Mesangial cell (primary cell): ENCODE results near the gene TMEM19. TPM values are rescaled to one million over a fixed set of nuclear protein-coding genes. Genes with fewer than 3 reads are reported as not detected.

ENCODE experiments used
- total RNA-seq: library from RNA; depleted of rRNA; stranded (reverse); fragments of >200 nt; gene quantifications from 2 replicates; pipeline ENCODE4 v1.2.3, GENCODE V29; 2015

The TMEM19 gene
- total RNA-seq, result 11.5 and 20.5 TPM in 2 replicates

DNA sequence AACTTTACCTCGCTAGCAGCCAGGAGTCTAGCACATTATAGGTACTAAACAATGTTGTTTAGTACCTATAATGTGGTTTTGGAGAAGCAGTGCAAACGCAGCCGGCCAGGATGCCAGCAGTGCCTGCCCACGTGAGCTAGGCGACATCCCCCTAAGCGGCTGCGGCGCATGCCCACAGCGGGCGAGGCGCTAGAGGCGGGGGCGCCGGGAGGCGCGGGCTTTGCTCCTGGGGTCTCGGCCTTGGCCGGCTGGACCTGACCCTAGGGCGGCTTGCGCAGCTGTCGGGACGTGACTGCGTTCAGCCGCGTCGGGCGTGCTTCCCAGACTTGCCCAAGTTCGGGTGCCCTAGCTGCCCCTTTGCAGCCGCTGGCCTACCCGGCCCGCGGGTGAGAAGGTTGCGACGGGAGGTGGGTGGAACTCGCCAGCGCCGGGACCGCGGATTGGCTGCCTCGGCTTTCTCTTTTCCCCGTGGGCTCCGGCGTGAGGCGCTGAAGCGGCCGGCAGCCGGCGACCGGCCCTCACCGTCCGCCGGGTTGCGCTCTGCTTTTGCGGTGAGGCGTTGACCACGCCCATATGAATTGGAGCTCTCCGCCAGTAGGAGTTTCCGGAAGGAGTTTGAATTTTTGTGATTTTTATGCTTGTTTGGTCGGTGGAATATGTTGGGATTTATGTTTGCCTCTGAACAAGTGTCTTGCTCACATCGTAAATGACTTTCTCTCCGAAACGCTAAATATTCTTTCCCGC is at the start of gene TMEM19:
Gene TMEM19, plus strand, starts transcription at position 169 of the 744 bp plus-strand sequence. CDS start 599 bp downstream, outside the sequence.

DNA sequence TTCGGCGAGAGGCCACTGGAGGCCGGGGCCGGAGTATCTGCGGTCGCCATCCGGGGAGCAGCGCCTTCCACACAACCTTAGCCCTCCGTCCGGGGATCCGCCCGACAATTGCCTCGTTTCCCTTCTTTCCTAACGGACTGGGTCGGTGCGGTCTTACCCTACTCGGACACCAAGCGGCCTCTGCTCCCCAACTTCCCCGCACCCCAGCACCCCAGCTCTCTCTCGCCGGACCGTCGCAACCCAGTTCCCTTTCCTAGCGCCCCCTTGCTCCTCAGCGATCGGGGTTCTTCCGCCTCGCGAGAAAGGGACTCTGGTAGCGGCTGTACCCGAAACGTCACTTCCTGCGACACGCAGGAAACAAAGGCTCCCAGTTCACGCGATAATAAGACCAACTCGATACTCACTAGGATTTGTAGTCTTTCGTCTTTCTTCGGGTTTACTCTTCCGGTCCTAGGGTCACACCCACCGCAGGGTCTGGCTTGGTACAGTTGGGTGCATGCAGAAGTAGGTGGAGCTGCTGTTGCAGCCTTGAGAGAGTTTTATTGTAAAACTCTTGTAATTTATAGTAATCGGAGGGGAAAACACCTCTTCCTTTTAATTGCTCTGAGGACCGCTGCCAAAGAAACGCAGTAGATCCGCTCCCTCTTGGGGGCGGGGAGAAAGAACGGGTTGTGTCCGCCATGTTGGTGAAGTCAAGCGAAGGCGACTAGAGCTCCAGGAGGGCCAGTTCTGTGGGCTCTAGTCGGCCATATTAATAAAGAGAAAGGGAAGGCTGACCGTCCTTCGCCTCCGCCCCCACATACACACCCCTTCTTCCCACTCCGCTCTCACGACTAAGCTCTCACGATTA is 22.1 kb upstream of the TMEM19 start, which contains the start of the genes THAP2 and ZFC3H1:
Gene THAP2, plus strand, starts transcription at position 741 of the 850 bp plus-strand sequence. CDS start 209 bp downstream, outside the sequence.
Gene ZFC3H1, minus strand, starts transcription at position 288 of the 850 bp plus-strand sequence. Its CDS starts 238 bp downstream, at position 50.

Other genes with a start within 250 kb of the TMEM19 start
- gene LGR5, start 246.3 kb upstream of the TMEM19 start, total RNA-seq, result not detected in 2 replicates
- gene ZFC3H1, start 22.2 kb upstream of the TMEM19 start, total RNA-seq, result 9.6 and 10.8 TPM in 2 replicates
- gene THAP2, start 21.8 kb upstream of the TMEM19 start, total RNA-seq, result 1.6 and 2.8 TPM in 2 replicates
- gene RAB21, start 68.8 kb downstream of the TMEM19 start, total RNA-seq, result 7.5 and 7.7 TPM in 2 replicates
- 7.5 and 11.9 TPM in 2 replicates for gene TBC1D15, start 153.7 kb downstream of the TMEM19 start, total RNA-seq